SU-DHL-6 (cell line): ENCODE results near the gene KCNB1.

ENCODE experiments used
- CTCF ChIP-seq: fragments of 200-600 bp; sonication (generic); IDR thresholded peaks from one replicate; pipeline ENCODE4 v1.5.1; 2017; ENCODE audit warnings: antibody characterized with exemption, mild to moderate bottlenecking, low read length, moderate library complexity; ENCODE audit not compliant: insufficient read depth, poor library complexity, severe bottlenecking
- EZH2phosphoT487 ChIP-seq: fragments of 200-600 bp; sonication (generic), shearing (Covaris generic); conservative IDR thresholded peaks from 2 replicates; pipeline ENCODE4 v1.6.1; 2018; ENCODE audit warnings: mild to moderate bottlenecking, antibody characterized with exemption, low read length, moderate library complexity, mixed read lengths

- TF ChIP-seq CTCF: no peak
- no peak for TF ChIP-seq EZH2phosphoT487
Measured at GRCh38 chr20:49340161-49340966, 142.1 kb downstream of the KCNB1 start.
